SH-SY5Y (cell line): ENCODE measurements around the gene NDUFS2.

ENCODE experiments used
- GATA2 ChIP-seq: IDR thresholded peaks from 2 replicates; pipeline ENCODE4 v1.6.1; 2011; ENCODE audit warnings: mild to moderate bottlenecking, low read depth, low read length
- GATA3 ChIP-seq: IDR thresholded peaks from 2 replicates; pipeline ENCODE4 v1.6.1; 2011; ENCODE audit warnings: low read depth, mild to moderate bottlenecking, low read length, moderate library complexity

NDUFS2 gene

DNA sequence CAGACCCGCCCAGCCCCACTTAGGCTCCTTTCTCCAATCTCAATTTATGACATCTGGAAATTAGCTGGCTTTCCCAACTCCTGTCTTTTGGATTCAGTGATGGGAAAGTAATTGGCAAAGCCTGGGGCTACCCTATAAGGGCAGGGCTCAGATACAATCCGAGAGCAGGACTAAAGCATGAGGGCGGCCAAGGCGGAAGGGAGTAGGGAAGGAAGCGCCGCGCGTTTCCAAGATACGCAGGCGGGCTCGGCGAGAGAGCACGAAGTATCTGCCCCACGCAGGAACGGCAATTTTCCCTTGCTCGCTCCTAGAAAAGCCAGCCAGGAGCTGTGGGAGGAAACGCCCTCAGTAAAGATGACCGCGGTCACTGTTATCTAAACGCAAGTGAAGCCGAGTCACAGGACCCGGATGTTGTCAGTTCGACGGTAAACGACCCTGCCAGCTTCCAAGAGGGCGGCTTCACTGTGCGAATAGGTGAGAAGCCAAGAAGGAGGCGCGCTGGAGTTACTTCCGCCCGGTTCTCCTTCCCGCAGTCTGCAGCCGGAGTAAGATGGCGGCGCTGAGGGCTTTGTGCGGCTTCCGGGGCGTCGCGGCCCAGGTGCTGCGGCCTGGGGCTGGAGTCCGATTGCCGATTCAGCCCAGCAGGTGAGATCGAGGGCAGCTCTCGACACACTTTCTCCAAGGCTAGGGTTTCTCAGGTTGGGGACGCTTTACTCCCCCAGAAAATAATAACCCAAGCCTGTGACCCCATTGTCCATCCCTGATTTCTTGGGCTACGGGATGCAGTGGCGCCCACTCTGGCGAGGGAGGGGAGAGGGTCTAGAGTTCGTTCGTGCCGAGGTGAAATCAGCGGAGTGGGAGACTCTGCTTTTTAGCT lies at the start of gene NDUFS2:
NDUFS2 (plus strand) TSS at position 532 of the 877 bp plus-strand sequence; CDS start at position 551, 19 bp downstream.
- TF ChIP-seq GATA2 (peak; percentile 22; the same call in 1 of the 2 replicates), GATA3 (no peak)

DNA sequence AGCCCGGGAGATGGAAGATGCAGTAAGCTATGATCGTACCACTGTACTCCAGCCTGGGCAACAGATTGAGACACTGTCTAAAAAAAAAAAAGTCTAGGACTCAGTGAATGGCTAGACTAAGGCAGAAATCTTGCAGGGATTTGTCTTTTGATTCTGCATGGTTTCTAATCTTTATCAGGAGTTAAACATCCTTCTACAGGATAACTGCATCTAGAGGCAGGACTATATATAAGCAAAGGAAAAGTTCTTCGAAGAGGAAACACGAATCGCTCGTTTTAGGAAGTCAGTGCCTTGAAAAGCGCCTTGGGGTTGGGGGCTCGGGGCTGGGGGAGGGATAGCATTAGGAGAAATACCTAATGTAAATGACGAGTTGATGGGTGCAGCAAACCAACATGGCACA lies 49.0 kb upstream of the NDUFS2 start:
- no peak for TF ChIP-seq GATA2
- no peak for TF ChIP-seq GATA3

DNA sequence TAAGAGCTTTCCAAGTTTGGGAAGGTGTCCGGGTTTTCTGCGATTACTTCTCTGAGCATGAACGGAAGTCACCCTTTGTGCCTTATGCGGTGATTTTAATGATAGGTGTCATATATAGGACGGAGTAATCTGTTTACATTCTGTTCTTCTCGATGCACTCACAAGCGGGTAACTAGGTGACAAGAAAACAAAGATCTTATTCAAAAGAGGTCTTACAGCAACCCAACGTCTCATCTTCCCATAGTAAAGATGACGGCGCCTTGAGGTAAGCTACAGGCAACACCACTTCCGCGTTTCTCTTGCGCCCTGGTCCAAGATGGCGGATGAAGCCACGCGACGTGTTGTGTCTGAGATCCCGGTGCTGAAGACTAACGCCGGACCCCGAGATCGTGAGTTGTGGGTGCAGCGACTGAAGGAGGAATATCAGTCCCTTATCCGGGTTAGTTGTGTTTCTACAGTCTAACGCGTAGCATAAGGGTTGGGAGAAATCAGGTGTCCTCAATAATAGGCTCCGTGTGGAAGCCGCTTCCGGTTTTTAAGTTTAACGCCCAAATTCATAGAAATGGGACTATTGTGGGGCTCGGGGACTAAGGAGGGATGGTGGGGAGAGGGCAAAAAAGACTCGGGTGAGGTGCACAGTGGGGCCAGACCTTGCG lies 48.4 kb upstream of the NDUFS2 start, which contains the start of gene UFC1:
UFC1 (plus strand) TSS at position 297 of the 656 bp plus-strand sequence; CDS start at position 317, 20 bp downstream.
- TF ChIP-seq GATA3, result no peak
- no peak for TF ChIP-seq GATA2

DNA sequence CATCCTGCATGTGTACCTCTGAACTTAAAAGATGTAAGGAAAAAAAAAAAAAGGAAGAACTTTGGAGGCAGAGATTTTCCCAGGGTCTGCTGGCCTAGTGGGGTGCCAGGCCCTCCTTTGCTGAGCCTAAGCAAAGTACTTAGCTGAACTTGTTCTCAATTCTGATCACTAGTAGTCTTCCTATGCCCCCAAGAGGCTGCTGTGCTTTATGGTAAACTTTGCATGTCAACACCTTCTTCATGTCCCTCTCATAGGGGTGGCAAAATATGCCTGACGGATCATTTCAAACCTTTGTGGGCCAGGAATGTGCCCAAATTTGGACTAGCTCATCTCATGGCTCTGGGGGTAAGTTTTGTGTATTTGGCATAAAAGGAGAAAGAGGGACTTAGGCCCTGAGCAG lies 44.3 kb upstream of the NDUFS2 start:
- no peak for TF ChIP-seq GATA2
- no peak for TF ChIP-seq GATA3

DNA sequence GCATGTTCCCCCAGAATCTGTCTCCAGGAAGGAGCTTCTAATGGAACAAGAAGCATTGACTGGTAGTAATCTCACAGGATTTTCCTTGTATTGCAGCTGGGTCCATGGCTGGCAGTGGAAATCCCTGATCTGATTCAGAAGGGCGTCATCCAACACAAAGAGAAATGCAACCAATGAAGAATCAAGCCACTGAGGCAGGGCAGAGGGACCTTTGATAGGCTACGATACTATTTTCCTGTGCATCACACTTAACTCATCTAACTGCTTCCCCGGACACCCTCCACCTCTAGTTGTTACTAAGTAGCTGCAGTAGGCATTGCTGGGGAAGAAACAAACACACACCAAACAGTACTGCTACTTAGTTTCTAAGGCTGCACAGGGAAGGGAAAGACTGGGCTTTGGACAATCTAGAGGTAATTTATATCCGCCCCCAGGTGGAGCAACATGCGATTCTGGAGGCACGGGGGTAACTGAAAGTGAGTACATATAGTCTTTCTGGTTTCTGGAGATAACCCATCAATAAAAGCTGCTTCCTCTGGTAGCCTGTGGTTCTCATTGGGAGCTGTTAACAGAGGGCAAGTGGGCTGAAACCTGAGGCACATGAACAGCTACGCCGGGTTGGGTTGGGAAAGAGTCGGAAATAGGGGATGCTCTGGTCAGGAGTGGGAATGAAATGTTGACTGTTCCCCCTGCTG lies 43.7 kb upstream of the NDUFS2 start:
- no peak for TF ChIP-seq GATA2
- no peak for TF ChIP-seq GATA3

DNA sequence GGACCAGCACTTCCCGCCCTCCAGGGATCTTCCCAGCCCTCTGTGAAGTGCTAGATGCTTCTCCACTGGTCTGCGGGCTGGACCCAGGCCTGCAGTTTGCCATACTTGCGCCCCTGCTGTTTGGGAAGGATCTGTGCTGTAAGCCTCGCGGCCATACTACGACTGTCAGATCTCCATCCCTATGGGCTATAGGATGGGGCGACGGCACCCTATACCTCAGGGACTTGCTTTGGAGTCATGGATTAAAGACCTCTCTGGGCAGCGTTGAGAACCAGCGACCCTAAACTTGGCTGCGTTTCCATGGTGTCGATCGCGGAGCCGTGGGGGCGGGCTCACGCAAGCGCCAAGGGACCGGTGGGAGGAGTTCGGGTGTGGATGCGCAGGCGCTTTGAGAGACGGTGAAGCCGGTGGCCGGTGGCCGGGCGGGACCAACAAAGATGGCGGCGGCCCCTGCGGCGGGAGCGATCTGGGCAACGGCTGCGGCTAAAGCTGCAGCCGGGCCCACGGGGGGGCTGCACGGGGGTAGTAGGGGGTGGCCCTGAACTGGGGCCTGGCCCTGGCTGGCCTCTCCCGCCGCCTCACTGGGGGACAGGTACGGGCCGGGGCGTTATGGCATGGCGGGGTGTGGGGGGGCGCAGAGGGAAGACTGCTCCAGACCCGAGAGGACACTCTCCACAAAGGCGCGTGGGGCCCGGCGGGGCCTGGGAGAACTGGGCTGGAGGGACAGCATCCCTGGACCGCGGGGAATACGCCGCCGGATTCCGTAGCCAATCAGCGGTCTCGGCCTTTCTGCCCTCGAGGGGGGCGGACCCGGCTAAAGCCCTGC lies 42.9 kb upstream of the NDUFS2 start, which contains the start of gene USP21:
USP21 (plus strand) TSS at position 414 of the 826 bp plus-strand sequence. CDS start 1,141 bp downstream, outside the sequence.
- TF ChIP-seq GATA2 (no peak), GATA3 (no peak)

DNA sequence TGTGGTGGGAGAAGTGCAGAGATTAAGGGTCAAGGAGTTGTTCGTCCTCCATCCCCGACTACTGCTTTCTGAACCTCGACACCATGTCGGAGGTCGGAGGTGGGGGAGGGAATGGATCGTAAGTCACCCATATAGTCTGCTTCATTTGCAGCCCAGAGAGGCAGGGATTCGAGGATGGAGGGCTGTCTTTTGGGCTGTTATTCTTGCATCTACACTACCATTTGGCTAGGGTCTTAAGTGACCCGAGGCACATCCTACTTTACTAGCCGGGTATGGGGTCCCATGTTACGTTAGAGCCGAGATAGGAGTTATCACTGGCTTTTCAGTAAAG lies 42.3 kb upstream of the NDUFS2 start:
- TF ChIP-seq GATA2 (no peak), GATA3 (no peak)

DNA sequence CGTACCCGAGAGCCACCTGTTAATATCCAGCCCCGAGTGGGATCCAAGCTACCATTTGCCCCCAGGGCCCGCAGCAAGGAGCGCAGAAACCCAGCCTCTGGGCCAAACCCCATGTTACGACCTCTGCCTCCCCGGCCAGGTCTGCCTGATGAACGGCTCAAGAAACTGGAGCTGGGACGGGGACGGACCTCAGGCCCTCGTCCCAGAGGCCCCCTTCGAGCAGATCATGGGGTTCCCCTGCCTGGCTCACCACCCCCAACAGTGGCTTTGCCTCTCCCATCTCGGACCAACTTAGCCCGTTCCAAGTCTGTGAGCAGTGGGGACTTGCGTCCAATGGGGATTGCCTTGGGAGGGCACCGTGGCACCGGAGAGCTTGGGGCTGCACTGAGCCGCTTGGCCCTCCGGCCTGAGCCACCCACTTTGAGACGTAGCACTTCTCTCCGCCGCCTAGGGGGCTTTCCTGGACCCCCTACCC lies 41.5 kb upstream of the NDUFS2 start:
- TF ChIP-seq GATA3 (no peak), GATA2 (no peak)

DNA sequence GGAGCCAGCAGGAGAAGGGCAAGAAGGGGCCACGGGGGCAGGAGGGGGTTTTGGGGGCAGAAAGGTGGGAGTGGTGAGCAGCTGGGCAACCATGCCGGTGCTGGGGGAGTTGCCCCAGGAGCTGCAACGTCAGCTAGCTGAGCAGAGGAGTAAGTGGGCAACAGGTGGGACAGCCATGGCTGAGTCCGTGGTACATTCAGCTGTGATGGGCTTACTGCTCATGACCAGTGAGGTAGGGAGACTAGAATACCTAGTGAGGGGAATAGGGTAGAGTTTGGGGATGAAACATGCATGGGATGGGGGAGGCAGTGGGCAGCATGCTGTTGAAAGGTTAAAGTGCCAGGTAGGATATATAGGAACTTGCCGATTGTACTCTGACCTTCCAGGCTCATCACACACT lies 40.5 kb upstream of the NDUFS2 start:
- TF ChIP-seq GATA2, result no peak
- no peak for TF ChIP-seq GATA3

DNA sequence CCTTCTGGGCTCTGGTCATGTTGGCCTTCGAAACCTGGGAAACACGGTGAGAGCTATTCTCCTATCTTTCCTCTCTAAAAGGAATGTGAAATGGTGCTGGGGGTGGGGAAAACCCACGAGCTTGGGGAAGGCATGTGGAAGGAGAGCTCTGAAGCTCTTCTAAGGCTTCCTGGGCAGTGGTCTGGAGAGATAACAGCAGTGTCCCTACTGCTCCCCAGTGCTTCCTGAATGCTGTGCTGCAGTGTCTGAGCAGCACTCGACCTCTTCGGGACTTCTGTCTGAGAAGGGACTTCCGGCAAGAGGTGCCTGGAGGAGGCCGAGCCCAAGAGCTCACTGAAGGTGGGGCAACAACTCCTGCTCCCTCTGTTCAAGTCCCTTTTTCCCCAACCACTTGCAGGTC lies 40.1 kb upstream of the NDUFS2 start:
- no peak for TF ChIP-seq GATA2
- TF ChIP-seq GATA3, result no peak

DNA sequence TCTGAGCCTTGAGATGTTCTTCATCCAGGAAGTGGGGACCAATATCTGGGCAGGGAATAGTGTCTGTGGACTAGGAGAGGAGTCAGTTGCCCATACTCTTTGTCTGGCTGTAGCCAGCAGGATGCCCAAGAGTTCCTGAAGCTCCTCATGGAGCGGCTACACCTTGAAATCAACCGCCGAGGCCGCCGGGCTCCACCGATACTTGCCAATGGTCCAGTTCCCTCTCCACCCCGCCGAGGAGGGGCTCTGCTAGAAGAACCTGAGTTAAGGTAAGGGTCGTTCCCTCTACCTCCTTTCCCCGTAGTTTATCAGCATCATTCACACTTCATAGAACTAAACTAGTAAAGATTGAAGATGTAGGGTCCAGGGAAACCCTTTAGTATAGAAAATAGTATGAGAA lies 39.4 kb upstream of the NDUFS2 start:
- TF ChIP-seq GATA3, result no peak
- no peak for TF ChIP-seq GATA2

DNA sequence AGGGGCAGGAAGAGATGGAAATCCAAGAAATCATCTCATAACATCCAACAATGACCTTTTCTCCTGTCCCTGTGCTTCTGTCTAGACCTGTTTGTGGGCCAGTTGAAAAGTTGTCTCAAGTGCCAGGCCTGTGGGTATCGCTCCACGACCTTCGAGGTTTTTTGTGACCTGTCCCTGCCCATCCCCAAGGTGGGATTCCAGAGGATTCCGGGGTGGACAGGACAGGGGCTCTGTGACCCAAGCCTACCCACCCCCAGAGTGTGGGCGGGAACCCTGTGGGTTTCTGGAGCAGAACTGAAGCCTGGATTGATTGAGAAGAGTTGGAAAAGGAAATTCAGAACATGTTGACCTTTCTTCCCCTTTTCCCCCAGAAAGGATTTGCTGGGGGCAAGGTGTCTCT lies 38.4 kb upstream of the NDUFS2 start:
- TF ChIP-seq GATA2 (no peak), GATA3 (no peak)

DNA sequence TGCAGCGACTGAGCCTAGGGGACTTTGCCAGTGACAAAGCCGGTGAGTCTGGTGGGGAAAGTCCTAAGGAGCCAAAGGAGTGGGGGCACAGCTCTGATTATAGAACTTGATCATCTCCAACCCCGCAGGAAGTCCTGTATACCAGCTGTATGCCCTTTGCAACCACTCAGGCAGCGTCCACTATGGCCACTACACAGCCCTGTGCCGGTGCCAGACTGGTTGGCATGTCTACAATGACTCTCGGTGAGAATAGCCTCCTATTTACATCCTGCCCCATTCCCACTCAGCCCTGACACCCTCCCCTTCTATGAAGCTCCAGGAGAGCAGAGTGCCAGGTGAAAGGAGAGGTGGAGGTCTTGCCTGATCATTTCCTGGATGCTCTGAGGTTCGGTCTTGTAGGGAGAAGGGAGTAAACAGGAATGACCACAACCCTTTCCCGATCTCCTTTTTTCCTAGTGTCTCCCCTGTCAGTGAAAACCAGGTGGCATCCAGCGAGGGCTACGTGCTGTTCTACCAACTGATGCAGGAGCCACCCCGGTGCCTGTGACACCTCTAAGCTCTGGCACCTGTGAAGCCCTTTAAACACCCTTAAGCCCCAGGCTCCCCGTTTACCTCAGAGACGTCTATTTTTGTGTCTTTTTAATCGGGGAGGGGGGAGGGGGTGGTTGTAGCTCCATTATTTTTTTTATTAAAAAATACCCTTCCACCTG lies 37.1 kb upstream of the NDUFS2 start:
- TF ChIP-seq GATA2 (no peak), GATA3 (no peak)
